ENCODE results near the gene GPR171.

- TF ChIP-seq CTCF (conservative IDR thresholded peaks at IDR 0.05) (no peak), ZFX (IDR thresholded peaks at IDR 0.05) (no peak)
Observed at GRCh38 chr3:151154566-151154965, 48.5 kb downstream of the GPR171 start.
